Posterior cingulate gyrus (tissue), 11 donors: ENCODE results near the gene NEDD1.

Experiments used
- DNase-seq, 10 donors: peaks; one replicate each; pipeline versions ENCODE4 v3.0.0 to v3.0.0-alpha.2; 2020 to 2021; ENCODE audit warnings: mixed read lengths in 3 of 10
- intact Hi-C: fragments of 100-400 bp; cut with DNase I; formaldehyde crosslinking; loops from one replicate; pipeline ENCODE4 v1.15.1; 2023

The NEDD1 gene

DNA sequence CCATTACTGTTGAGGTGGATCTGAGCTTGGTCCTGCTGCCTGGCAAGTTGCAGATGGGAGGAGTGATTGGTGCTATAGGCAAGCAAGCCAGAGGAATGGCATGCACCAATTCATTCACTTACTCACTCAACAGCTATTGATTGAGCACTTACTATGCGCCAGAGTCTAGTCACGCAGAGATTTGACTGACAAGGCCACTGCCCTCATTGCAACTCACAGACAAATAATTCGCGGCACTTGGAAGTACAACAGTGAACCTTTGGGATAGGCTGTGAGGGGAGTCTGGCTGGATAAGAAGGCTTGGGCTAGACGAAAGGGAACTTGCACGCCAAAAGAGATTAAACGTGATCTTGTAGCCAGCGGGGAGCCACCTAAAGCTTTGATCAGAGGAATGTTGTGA is 96.2 kb downstream of the NEDD1 start:
- intact Hi-C loops = no loop called here
- no peak for DNase-seq
